Adrenal gland (tissue), 5 donors: Measurements from ENCODE around the gene TRMT1.

ENCODE experiments used
- POLR2A ChIP-seq, 2 donors: fragments of 450-650 bp; IDR thresholded peaks; one replicate each; pipeline ENCODE4 v1.6.1; 2017; ENCODE audit warnings: antibody characterized with exemption in 2 of 2, mild to moderate bottlenecking in 2 of 2, moderate library complexity in 1 of 2
- TF ChIP-seq, protein P1 (sequence below), 6 experiments: fragments of 450-650 bp in 4 of 6; fragments of 200-600 bp in 2 of 6; sonication (generic) in 1 of 6; IDR thresholded peaks; 1 replicate in 5 of 6; 2 replicates in 1 of 6; pipeline versions ENCODE4 v1.5.1 to v1.8.0; 2016 to 2021; ENCODE audit warnings: antibody characterized with exemption in 6 of 6, mild to moderate bottlenecking in 2 of 6, moderate library complexity in 1 of 6
- donor health status: DM: no; HTN: no; CAD: no.

GRCh38 chr19:13099073-13099999, 17.2 kb downstream of the TRMT1 start:
- TF ChIP-seq, protein P1, sequence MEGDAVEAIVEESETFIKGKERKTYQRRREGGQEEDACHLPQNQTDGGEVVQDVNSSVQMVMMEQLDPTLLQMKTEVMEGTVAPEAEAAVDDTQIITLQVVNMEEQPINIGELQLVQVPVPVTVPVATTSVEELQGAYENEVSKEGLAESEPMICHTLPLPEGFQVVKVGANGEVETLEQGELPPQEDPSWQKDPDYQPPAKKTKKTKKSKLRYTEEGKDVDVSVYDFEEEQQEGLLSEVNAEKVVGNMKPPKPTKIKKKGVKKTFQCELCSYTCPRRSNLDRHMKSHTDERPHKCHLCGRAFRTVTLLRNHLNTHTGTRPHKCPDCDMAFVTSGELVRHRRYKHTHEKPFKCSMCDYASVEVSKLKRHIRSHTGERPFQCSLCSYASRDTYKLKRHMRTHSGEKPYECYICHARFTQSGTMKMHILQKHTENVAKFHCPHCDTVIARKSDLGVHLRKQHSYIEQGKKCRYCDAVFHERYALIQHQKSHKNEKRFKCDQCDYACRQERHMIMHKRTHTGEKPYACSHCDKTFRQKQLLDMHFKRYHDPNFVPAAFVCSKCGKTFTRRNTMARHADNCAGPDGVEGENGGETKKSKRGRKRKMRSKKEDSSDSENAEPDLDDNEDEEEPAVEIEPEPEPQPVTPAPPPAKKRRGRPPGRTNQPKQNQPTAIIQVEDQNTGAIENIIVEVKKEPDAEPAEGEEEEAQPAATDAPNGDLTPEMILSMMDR (IDR thresholded peaks at IDR 0.05), result no peak
- no peak for TF ChIP-seq POLR2A (IDR thresholded peaks at IDR 0.05)
